ENCODE data around the gene ANGPT4. TPM values are rescaled to one million over a fixed set of nuclear protein-coding genes. Genes with fewer than 3 reads are reported as not detected.

ANGPT4 gene
- total and polyA plus RNA-seq, 2 of the 13 experiments (the other 11 are each of a cell fraction or from before 2014, with no cell fraction given) = not detected

GRCh38 chr20:841568-842546 lies 74.3 kb downstream of the ANGPT4 start (continued):
- TF ChIP-seq MTF2 (CRISPR knock-in tag; IDR thresholded peaks at IDR 0.05; ENCODE audit: borderline replicate concordance) (0 out of 2 replicates have a peak, but pooled peaks have one; percentile 32), TBX2 (CRISPR knock-in tag; IDR thresholded peaks at IDR 0.05; ENCODE audit: borderline replicate concordance) (0 out of 2 replicates have a peak, but pooled peaks have one; percentile 14), ZNF207 (IDR thresholded peaks at IDR 0.05; ENCODE audit: borderline replicate concordance) (no peak), HNRNPK (IDR thresholded peaks at IDR 0.05; ENCODE audit: low read depth, low read length, poor library complexity, severe bottlenecking) (no peak), PATZ1 (CRISPR knock-in tag; IDR thresholded peaks at IDR 0.05) (no peak), ZNF354B (CRISPR knock-in tag; IDR thresholded peaks at IDR 0.05) (no peak), ZNF441 (CRISPR knock-in tag; IDR thresholded peaks at IDR 0.05; ENCODE audit: borderline replicate concordance) (no peak), GATAD1 (CRISPR knock-in tag; IDR thresholded peaks at IDR 0.05) (no peak), ZNF558 (CRISPR knock-in tag; IDR thresholded peaks at IDR 0.05; ENCODE audit: borderline replicate concordance) (no peak), NFIB (CRISPR knock-in tag; IDR thresholded peaks at IDR 0.05; ENCODE audit: borderline replicate concordance) (no peak)
- TF ChIP-seq, protein P1, sequence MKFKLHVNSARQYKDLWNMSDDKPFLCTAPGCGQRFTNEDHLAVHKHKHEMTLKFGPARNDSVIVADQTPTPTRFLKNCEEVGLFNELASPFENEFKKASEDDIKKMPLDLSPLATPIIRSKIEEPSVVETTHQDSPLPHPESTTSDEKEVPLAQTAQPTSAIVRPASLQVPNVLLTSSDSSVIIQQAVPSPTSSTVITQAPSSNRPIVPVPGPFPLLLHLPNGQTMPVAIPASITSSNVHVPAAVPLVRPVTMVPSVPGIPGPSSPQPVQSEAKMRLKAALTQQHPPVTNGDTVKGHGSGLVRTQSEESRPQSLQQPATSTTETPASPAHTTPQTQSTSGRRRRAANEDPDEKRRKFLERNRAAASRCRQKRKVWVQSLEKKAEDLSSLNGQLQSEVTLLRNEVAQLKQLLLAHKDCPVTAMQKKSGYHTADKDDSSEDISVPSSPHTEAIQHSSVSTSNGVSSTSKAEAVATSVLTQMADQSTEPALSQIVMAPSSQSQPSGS (CRISPR knock-in tag; IDR thresholded peaks at IDR 0.05) = no peak
- TF ChIP-seq, protein P2, sequence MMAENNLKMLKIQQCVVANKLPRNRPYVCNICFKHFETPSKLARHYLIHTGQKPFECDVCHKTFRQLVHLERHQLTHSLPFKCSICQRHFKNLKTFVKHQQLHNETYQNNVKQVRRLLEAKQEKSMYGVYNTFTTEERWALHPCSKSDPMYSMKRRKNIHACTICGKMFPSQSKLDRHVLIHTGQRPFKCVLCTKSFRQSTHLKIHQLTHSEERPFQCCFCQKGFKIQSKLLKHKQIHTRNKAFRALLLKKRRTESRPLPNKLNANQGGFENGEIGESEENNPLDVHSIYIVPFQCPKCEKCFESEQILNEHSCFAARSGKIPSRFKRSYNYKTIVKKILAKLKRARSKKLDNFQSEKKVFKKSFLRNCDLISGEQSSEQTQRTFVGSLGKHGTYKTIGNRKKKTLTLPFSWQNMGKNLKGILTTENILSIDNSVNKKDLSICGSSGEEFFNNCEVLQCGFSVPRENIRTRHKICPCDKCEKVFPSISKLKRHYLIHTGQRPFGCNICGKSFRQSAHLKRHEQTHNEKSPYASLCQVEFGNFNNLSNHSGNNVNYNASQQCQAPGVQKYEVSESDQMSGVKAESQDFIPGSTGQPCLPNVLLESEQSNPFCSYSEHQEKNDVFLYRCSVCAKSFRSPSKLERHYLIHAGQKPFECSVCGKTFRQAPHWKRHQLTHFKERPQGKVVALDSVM (CRISPR knock-in tag; IDR thresholded peaks at IDR 0.05) = no peak
- TF ChIP-seq, protein P3, sequence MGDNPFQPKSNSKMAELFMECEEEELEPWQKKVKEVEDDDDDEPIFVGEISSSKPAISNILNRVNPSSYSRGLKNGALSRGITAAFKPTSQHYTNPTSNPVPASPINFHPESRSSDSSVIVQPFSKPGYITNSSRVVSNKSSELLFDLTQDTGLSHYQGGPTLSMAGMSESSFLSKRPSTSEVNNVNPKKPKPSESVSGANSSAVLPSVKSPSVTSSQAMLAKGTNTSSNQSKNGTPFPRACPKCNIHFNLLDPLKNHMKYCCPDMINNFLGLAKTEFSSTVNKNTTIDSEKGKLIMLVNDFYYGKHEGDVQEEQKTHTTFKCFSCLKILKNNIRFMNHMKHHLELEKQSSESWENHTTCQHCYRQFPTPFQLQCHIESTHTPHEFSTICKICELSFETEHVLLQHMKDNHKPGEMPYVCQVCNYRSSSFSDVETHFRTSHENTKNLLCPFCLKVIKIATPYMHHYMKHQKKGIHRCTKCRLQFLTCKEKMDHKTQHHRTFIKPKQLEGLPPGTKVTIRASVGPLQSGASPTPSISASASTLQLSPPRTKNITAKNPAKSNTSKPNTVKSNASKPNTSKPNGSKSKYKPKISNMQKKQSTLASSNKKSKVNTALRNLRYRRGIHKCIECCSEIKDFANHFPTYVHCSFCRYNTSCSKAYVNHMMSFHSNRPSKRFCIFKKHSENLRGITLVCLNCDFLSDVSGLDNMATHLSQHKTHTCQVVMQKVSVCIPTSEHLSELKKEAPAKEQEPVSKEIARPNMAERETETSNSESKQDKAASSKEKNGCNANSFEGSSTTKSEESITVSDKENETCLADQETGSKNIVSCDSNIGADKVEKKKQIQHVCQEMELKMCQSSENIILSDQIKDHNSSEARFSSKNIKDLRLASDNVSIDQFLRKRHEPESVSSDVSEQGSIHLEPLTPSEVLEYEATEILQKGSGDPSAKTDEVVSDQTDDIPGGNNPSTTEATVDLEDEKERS (CRISPR knock-in tag; IDR thresholded peaks at IDR 0.05) = no peak
- TF ChIP-seq, protein P4, sequence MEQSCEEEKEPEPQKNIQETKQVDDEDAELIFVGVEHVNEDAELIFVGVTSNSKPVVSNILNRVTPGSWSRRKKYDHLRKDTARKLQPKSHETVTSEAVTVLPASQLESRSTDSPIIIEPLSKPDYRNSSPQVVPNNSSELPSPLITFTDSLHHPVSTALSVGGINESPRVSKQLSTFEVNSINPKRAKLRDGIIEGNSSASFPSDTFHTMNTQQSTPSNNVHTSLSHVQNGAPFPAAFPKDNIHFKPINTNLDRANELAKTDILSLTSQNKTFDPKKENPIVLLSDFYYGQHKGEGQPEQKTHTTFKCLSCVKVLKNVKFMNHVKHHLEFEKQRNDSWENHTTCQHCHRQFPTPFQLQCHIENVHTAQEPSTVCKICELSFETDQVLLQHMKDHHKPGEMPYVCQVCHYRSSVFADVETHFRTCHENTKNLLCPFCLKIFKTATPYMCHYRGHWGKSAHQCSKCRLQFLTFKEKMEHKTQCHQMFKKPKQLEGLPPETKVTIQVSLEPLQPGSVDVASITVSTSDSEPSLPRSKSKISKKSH (CRISPR knock-in tag; IDR thresholded peaks at IDR 0.05; ENCODE audit: borderline replicate concordance) = peak; percentile 24; the same call in 1 of the 2 replicates
